Measurements from ENCODE around the gene MOXD1.

DNA sequence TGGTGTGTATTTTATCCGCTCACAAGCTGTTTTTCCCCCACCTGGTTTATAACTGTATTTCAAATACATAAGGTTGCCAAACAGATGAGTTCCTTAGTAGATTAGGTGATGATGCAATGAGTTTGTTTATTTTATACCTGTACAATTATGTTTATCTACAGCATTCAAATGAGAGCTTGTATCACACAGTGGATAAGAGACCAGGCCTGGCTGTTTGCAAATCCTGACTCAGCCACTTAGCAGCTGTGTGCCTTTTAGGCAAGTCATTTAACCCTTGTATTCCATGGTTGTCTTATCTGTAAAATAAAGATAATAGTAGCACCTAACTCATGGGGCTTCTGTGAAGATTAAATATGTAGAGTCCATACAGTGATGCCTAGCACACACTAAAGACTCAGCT, 143.7 kb downstream of the MOXD1 start:
- TF ChIP-seq, protein P1, sequence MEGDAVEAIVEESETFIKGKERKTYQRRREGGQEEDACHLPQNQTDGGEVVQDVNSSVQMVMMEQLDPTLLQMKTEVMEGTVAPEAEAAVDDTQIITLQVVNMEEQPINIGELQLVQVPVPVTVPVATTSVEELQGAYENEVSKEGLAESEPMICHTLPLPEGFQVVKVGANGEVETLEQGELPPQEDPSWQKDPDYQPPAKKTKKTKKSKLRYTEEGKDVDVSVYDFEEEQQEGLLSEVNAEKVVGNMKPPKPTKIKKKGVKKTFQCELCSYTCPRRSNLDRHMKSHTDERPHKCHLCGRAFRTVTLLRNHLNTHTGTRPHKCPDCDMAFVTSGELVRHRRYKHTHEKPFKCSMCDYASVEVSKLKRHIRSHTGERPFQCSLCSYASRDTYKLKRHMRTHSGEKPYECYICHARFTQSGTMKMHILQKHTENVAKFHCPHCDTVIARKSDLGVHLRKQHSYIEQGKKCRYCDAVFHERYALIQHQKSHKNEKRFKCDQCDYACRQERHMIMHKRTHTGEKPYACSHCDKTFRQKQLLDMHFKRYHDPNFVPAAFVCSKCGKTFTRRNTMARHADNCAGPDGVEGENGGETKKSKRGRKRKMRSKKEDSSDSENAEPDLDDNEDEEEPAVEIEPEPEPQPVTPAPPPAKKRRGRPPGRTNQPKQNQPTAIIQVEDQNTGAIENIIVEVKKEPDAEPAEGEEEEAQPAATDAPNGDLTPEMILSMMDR (IDR thresholded peaks at IDR 0.05): no peak
- no peak for TF ChIP-seq EZH2 (IDR thresholded peaks at IDR 0.05)
